ENCODE results near the gene YY1. TPM values are rescaled to one million over a fixed set of nuclear protein-coding genes. Genes with fewer than 3 reads are reported as not detected.

Gene YY1
- total and polyA plus RNA-seq, 2 experiments from 2014 or later: 88.2 to 128 TPM

DNA sequence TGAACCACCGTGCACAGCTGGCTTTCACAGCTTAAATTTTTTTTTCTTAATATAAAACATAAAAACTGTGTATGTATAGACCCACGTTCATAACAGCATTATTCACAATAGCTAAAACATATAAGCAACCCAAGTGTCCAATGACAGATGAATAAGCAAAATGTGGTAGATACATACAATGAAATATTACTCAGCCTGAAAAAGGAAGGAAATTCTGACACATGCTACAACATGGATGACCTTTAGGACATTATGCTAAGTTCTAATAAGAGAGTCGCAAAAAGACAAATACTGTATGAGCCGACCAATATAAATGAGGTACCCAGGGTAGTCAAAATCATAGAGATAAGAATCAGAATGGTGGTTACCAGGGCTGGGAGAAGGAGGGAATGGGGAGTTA is 13.8 kb upstream of the YY1 start:
- H3K79me2 ChIP-seq (replicated peaks; ENCODE audit: insufficient read depth): peaks cover 84% of the 10 kb centered on the region
- peaks cover 5% of the 10 kb centered on the region for H3K27me3 Mint-ChIP-seq (ENCODE audit: insufficient read depth, low read depth, poor library complexity)

More for the DNA sequence above, 13.8 kb upstream of the YY1 start:
- Histone ChIP-seq H4K20me1 (replicated peaks; ENCODE audit: insufficient read depth) (peaks cover 10% of the 10 kb centered on the region; the same call in 1 of the 2 replicates), H2AFZ (no peak overlapping the region), H3K4me3 (no peak overlapping the region), H3K4me1 (ENCODE audit: insufficient read depth) (peaks cover 36% of the 10 kb centered on the region), H3K4me2 (no peak overlapping the region), H3K27ac (ENCODE audit: low read depth) (no peak overlapping the region), H3K36me3 (ENCODE audit: insufficient read depth) (peaks cover 4% of the 10 kb centered on the region; the same call in 1 of the 2 replicates), H3K27me3 (ENCODE audit: insufficient read depth) (no peaks in the 10 kb centered on the region), H3F3A (replicated peaks; ENCODE audit: low read depth) (peaks cover 19% of the 10 kb centered on the region), H3K9me2 (ENCODE audit: insufficient read depth) (no peaks in the 10 kb centered on the region)
- H3K4me1 Mint-ChIP-seq: peaks cover 4% of the 10 kb centered on the region; the same call in 2 of the 3 replicates
- H3K9me3 Mint-ChIP-seq: no peaks in the 10 kb centered on the region
- DNase-seq (ENCODE audit: low spot score) (no peak), ATAC-seq (no peak)
- no peaks in the 10 kb centered on the region; the same call in 2 of the 3 replicates for H3K36me3 Mint-ChIP-seq (ENCODE audit: low read depth)
- no peak overlapping the region for H3K4me3 Mint-ChIP-seq
- TF ChIP-seq EZH2phosphoT487 (IDR thresholded peaks at IDR 0.05; ENCODE audit: unreplicated experiment) (no peak), EZH2 (IDR thresholded peaks at IDR 0.05; ENCODE audit: low read depth, unreplicated experiment) (no peak), ZNF114 (CRISPR knock-in tag; IDR thresholded peaks at IDR 0.05) (no peak), NANOG (IDR thresholded peaks at IDR 0.05; ENCODE audit: borderline replicate concordance) (no peak), ZNF331 (CRISPR knock-in tag; IDR thresholded peaks at IDR 0.05; ENCODE audit: low read depth) (no peak), STAT1 (IDR thresholded peaks at IDR 0.05; ENCODE audit: unreplicated experiment) (no peak), POLR2AphosphoS5 (IDR thresholded peaks at IDR 0.05; ENCODE audit: low read depth) (no peak), JUNB (IDR thresholded peaks at IDR 0.05; ENCODE audit: unreplicated experiment) (no peak), CREB1 (CRISPR knock-in tag; IDR thresholded peaks at IDR 0.05; ENCODE audit: low read depth) (no peak)
- TF ChIP-seq, protein P1, sequence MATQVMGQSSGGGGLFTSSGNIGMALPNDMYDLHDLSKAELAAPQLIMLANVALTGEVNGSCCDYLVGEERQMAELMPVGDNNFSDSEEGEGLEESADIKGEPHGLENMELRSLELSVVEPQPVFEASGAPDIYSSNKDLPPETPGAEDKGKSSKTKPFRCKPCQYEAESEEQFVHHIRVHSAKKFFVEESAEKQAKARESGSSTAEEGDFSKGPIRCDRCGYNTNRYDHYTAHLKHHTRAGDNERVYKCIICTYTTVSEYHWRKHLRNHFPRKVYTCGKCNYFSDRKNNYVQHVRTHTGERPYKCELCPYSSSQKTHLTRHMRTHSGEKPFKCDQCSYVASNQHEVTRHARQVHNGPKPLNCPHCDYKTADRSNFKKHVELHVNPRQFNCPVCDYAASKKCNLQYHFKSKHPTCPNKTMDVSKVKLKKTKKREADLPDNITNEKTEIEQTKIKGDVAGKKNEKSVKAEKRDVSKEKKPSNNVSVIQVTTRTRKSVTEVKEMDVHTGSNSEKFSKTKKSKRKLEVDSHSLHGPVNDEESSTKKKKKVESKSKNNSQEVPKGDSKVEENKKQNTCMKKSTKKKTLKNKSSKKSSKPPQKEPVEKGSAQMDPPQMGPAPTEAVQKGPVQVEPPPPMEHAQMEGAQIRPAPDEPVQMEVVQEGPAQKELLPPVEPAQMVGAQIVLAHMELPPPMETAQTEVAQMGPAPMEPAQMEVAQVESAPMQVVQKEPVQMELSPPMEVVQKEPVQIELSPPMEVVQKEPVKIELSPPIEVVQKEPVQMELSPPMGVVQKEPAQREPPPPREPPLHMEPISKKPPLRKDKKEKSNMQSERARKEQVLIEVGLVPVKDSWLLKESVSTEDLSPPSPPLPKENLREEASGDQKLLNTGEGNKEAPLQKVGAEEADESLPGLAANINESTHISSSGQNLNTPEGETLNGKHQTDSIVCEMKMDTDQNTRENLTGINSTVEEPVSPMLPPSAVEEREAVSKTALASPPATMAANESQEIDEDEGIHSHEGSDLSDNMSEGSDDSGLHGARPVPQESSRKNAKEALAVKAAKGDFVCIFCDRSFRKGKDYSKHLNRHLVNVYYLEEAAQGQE (IDR thresholded peaks at IDR 0.05; ENCODE audit: unreplicated experiment): no peak
- TF ChIP-seq, protein P2, sequence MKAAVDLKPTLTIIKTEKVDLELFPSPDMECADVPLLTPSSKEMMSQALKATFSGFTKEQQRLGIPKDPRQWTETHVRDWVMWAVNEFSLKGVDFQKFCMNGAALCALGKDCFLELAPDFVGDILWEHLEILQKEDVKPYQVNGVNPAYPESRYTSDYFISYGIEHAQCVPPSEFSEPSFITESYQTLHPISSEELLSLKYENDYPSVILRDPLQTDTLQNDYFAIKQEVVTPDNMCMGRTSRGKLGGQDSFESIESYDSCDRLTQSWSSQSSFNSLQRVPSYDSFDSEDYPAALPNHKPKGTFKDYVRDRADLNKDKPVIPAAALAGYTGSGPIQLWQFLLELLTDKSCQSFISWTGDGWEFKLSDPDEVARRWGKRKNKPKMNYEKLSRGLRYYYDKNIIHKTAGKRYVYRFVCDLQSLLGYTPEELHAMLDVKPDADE (IDR thresholded peaks at IDR 0.05): no peak
- TF ChIP-seq, protein P3, sequence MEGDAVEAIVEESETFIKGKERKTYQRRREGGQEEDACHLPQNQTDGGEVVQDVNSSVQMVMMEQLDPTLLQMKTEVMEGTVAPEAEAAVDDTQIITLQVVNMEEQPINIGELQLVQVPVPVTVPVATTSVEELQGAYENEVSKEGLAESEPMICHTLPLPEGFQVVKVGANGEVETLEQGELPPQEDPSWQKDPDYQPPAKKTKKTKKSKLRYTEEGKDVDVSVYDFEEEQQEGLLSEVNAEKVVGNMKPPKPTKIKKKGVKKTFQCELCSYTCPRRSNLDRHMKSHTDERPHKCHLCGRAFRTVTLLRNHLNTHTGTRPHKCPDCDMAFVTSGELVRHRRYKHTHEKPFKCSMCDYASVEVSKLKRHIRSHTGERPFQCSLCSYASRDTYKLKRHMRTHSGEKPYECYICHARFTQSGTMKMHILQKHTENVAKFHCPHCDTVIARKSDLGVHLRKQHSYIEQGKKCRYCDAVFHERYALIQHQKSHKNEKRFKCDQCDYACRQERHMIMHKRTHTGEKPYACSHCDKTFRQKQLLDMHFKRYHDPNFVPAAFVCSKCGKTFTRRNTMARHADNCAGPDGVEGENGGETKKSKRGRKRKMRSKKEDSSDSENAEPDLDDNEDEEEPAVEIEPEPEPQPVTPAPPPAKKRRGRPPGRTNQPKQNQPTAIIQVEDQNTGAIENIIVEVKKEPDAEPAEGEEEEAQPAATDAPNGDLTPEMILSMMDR (conservative IDR thresholded peaks at IDR 0.05; ENCODE audit: low read depth in 2 of 2): no peak
- TF ChIP-seq, protein P4, sequence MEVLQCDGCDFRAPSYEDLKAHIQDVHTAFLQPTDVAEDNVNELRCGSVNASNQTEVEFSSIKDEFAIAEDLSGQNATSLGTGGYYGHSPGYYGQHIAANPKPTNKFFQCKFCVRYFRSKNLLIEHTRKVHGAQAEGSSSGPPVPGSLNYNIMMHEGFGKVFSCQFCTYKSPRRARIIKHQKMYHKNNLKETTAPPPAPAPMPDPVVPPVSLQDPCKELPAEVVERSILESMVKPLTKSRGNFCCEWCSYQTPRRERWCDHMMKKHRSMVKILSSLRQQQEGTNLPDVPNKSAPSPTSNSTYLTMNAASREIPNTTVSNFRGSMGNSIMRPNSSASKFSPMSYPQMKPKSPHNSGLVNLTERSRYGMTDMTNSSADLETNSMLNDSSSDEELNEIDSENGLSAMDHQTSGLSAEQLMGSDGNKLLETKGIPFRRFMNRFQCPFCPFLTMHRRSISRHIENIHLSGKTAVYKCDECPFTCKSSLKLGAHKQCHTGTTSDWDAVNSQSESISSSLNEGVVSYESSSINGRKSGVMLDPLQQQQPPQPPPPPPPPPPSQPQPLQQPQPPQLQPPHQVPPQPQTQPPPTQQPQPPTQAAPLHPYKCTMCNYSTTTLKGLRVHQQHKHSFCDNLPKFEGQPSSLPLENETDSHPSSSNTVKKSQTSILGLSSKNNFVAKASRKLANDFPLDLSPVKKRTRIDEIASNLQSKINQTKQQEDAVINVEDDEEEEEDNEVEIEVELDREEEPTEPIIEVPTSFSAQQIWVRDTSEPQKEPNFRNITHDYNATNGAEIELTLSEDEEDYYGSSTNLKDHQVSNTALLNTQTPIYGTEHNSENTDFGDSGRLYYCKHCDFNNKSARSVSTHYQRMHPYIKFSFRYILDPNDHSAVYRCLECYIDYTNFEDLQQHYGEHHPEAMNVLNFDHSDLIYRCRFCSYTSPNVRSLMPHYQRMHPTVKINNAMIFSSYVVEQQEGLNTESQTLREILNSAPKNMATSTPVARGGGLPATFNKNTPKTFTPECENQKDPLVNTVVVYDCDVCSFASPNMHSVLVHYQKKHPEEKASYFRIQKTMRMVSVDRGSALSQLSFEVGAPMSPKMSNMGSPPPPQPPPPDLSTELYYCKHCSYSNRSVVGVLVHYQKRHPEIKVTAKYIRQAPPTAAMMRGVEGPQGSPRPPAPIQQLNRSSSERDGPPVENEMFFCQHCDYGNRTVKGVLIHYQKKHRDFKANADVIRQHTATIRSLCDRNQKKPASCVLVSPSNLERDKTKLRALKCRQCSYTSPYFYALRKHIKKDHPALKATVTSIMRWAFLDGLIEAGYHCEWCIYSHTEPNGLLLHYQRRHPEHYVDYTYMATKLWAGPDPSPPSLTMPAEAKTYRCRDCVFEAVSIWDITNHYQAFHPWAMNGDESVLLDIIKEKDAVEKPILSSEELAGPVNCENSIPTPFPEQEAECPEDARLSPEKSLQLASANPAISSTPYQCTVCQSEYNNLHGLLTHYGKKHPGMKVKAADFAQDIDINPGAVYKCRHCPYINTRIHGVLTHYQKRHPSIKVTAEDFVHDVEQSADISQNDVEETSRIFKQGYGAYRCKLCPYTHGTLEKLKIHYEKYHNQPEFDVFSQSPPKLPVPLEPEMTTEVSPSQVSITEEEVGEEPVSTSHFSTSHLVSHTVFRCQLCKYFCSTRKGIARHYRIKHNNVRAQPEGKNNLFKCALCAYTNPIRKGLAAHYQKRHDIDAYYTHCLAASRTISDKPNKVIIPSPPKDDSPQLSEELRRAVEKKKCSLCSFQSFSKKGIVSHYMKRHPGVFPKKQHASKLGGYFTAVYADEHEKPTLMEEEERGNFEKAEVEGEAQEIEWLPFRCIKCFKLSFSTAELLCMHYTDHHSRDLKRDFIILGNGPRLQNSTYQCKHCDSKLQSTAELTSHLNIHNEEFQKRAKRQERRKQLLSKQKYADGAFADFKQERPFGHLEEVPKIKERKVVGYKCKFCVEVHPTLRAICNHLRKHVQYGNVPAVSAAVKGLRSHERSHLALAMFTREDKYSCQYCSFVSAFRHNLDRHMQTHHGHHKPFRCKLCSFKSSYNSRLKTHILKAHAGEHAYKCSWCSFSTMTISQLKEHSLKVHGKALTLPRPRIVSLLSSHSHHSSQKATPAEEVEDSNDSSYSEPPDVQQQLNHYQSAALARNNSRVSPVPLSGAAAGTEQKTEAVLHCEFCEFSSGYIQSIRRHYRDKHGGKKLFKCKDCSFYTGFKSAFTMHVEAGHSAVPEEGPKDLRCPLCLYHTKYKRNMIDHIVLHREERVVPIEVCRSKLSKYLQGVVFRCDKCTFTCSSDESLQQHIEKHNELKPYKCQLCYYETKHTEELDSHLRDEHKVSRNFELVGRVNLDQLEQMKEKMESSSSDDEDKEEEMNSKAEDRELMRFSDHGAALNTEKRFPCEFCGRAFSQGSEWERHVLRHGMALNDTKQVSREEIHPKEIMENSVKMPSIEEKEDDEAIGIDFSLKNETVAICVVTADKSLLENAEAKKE (CRISPR knock-in tag; IDR thresholded peaks at IDR 0.05): no peak
- no peak overlapping the region for H3K27ac Mint-ChIP-seq
